Peyer's patch (tissue), 4 donors: Measurements from ENCODE around the gene FAM156B.

ENCODE experiments used
- POLR2A ChIP-seq, 2 donors: fragments of 450-650 bp; IDR thresholded peaks; one replicate each; pipeline ENCODE4 v1.5.1; 2017; ENCODE audit warnings: antibody characterized with exemption in 2 of 2, mild to moderate bottlenecking in 2 of 2, moderate library complexity in 2 of 2
- TF ChIP-seq, protein P1 (sequence below), 6 experiments: fragments of 450-650 bp in 4 of 6; fragments of 200-600 bp in 2 of 6; sonication (generic) in 1 of 6; IDR thresholded peaks; one replicate each; pipeline ENCODE4 v1.5.1; 2017 to 2019; ENCODE audit warnings: antibody characterized with exemption in 6 of 6, mild to moderate bottlenecking in 3 of 6, moderate library complexity in 1 of 6

DNA sequence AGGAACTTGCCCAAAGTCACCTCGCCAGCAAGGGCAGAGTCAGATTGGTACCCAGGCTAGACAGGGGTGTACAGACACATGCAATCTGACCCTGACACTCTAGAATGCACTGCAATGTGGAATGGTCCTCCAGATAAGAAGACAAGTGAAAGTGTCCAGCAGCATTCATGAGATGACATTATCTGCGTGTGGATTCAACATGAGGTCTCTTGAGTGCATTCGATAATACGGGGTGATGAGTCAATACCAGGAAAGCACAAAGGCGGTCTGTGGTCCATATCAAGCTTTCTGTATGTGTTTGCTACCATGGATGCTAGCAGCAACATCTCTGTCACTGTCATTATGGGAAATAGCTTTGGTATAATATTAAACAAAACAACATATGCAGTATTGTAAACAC is 22.5 kb upstream of the FAM156B start:
- TF ChIP-seq, protein P1, sequence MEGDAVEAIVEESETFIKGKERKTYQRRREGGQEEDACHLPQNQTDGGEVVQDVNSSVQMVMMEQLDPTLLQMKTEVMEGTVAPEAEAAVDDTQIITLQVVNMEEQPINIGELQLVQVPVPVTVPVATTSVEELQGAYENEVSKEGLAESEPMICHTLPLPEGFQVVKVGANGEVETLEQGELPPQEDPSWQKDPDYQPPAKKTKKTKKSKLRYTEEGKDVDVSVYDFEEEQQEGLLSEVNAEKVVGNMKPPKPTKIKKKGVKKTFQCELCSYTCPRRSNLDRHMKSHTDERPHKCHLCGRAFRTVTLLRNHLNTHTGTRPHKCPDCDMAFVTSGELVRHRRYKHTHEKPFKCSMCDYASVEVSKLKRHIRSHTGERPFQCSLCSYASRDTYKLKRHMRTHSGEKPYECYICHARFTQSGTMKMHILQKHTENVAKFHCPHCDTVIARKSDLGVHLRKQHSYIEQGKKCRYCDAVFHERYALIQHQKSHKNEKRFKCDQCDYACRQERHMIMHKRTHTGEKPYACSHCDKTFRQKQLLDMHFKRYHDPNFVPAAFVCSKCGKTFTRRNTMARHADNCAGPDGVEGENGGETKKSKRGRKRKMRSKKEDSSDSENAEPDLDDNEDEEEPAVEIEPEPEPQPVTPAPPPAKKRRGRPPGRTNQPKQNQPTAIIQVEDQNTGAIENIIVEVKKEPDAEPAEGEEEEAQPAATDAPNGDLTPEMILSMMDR (IDR thresholded peaks at IDR 0.05), result no peak
- TF ChIP-seq POLR2A (IDR thresholded peaks at IDR 0.05), result no peak
